ENCODE data around the gene DNAH8. TPM values are rescaled to one million over a fixed set of nuclear protein-coding genes. Genes with fewer than 3 reads are reported as not detected.

Gene DNAH8
- polyA plus RNA-seq, 1 of the 3 experiments (the other 2 are of a cell fraction), result not detected

- no peaks in the 10 kb centered on the region for H3K36me3 ChIP-seq (replicated peaks in 1 of 2; ENCODE audit: control insufficient read depth in 1 of 2, insufficient read depth in 2 of 2, low read length in 1 of 2)
- H3K4me2 ChIP-seq, result no peak overlapping the region
- no peaks in the 10 kb centered on the region for H3K79me2 ChIP-seq (ENCODE audit: insufficient read depth)
- no peak overlapping the region for H2AFZ ChIP-seq (ENCODE audit: low read depth)
- H3K4me3 ChIP-seq (ENCODE audit: low read depth in 2 of 2, low read length in 1 of 2), result no peak overlapping the region
- TF ChIP-seq EP300 (IDR thresholded peaks at IDR 0.05; ENCODE audit: borderline replicate concordance in 1 of 2, low read depth in 1 of 2, low read length in 1 of 2) (no peak), ELF1 (IDR thresholded peaks at IDR 0.05) (no peak), YY1 (IDR thresholded peaks at IDR 0.05; ENCODE audit: low read depth) (no peak), SMC3 (IDR thresholded peaks at IDR 0.05; ENCODE audit: low read depth, low read length) (no peak), FOSL2 (IDR thresholded peaks at IDR 0.05; ENCODE audit: borderline replicate concordance, low read depth) (no peak), JUND (IDR thresholded peaks at IDR 0.05) (no peak), RAD21 (IDR thresholded peaks at IDR 0.05; ENCODE audit: low read length) (no peak), FOXM1 (IDR thresholded peaks at IDR 0.05; ENCODE audit: low read depth) (no peak), IRF3 (IDR thresholded peaks at IDR 0.05; ENCODE audit: low read depth, low read length) (no peak), USF2 (IDR thresholded peaks at IDR 0.05; ENCODE audit: borderline replicate concordance, low read depth, low read length) (no peak), MEF2A (IDR thresholded peaks at IDR 0.05; ENCODE audit: borderline replicate concordance, low read depth) (no peak), PBX3 (IDR thresholded peaks at IDR 0.05) (no peak), CHD2 (IDR thresholded peaks at IDR 0.05; ENCODE audit: low read length, partially characterized antibody) (no peak), USF1 (IDR thresholded peaks at IDR 0.05; ENCODE audit: borderline replicate concordance, low read depth) (no peak), TCF12 (IDR thresholded peaks at IDR 0.05) (no peak), TAF1 (IDR thresholded peaks at IDR 0.05; ENCODE audit: borderline replicate concordance, low read depth, low read length) (no peak), EZH2phosphoT487 (IDR thresholded peaks at IDR 0.05; ENCODE audit: borderline replicate concordance, low read depth) (no peak), RFX5 (IDR thresholded peaks at IDR 0.05; ENCODE audit: low read length) (no peak), GABPA (IDR thresholded peaks at IDR 0.05; ENCODE audit: low read depth) (no peak)
- H3K4me1 ChIP-seq (ENCODE audit: control insufficient read depth in 1 of 2, insufficient read depth in 2 of 2, low read depth in 1 of 2, low read length in 1 of 2), result no peaks in the 10 kb centered on the region
- H3K9me2 ChIP-seq, result no peaks in the 10 kb centered on the region
- H3K9ac ChIP-seq, result no peak overlapping the region
- CTCF ChIA-PET, result interaction anchor here (3.0 kb wide), 1 partner anchor 38 kb away, joined by 12 read pairs; no protein-coding TSS in a partner anchor
- WGBS (ENCODE audit: low lambda C conversion rate), result 59% methylated on average over 6 of the region's 6 CpGs
- POLR2A ChIA-PET, result no interaction called here
- no peak overlapping the region for H3K27ac ChIP-seq (ENCODE audit: low read depth in 2 of 2, low read length in 1 of 2)
- H4K20me1 ChIP-seq (ENCODE audit: insufficient read depth), result no peaks in the 10 kb centered on the region
- DNase-seq, result no peak
- H3K9me3 ChIP-seq, result no peaks in the 10 kb centered on the region
- H3K27me3 ChIP-seq (ENCODE audit: insufficient read depth), result no peaks in the 10 kb centered on the region
- no peaks in the 10 kb centered on the region for H3F3A ChIP-seq (replicated peaks; ENCODE audit: insufficient read depth)
These were observed 194.1 kb downstream of the DNAH8 start for GRCh38 chr6:38909015-38909730.
